CD4-positive, CD25-positive, alpha-beta regulatory T cell (primary cell): ENCODE data around the gene TLL2. TPM values are rescaled to one million over a fixed set of nuclear protein-coding genes. Genes with fewer than 3 reads are reported as not detected.

Experiments
- ATAC-seq, 2 donors: fragments of 150-1000 bp; cut with Tn5 transposase; one replicate each; pipeline ENCODE4 v1.10.0; 2021; ENCODE audit warnings: low read depth in 2 of 2, moderate number of reproducible peaks in 2 of 2, moderate library complexity in 1 of 2
- DNase-seq, 3 donors: peaks; one replicate each; pipeline versions ENCODE4 v3.0.0 to v3.0.0-alpha.2; 2012 to 2022; ENCODE audit warnings: mixed read lengths in 1 of 3
- H3K27ac ChIP-seq: one replicate; pipeline ENCODE4 v1.7.0; 2013; ENCODE audit warnings: mild to moderate bottlenecking, low read length; ENCODE audit not compliant: insufficient read depth, poor library complexity, severe bottlenecking
- H3K27me3 ChIP-seq: one replicate; pipeline ENCODE4 v1.7.0; 2013; ENCODE audit warnings: low read length; ENCODE audit not compliant: control insufficient read depth, insufficient read depth
- H3K36me3 ChIP-seq: one replicate; pipeline ENCODE4 v1.7.0; 2013; ENCODE audit warnings: mild to moderate bottlenecking, low read length, moderate library complexity; ENCODE audit not compliant: control insufficient read depth, insufficient read depth
- H3K4me1 ChIP-seq: 2 replicates; pipeline ENCODE4 v1.7.0; 2013; ENCODE audit warnings: mild to moderate bottlenecking, low read length; ENCODE audit not compliant: insufficient read depth, control insufficient read depth, poor library complexity, severe bottlenecking
- H3K4me3 ChIP-seq: one replicate; pipeline ENCODE4 v1.7.0; 2013; ENCODE audit warnings: low read depth, mild to moderate bottlenecking, low read length, moderate library complexity
- H3K9me3 ChIP-seq, 2 experiments: 1 replicate in 1 of 2; 2 replicates in 1 of 2; pipeline ENCODE4 v1.7.0; 2013; ENCODE audit warnings: low read length in 2 of 2, mild to moderate bottlenecking in 1 of 2, moderate library complexity in 1 of 2; ENCODE audit not compliant: control insufficient read depth in 2 of 2
- H3K27ac Mint-ChIP-seq, 3 donors: one replicate each; pipeline ENCODE4 v1.8.0; 2020 to 2022; ENCODE audit warnings: mild to moderate bottlenecking in 3 of 3, mixed read lengths in 3 of 3, moderate library complexity in 2 of 3
- H3K27me3 Mint-ChIP-seq: one replicate; pipeline ENCODE4 v1.8.0; 2022; ENCODE audit warnings: mild to moderate bottlenecking, mixed read lengths
- H3K36me3 Mint-ChIP-seq: one replicate; pipeline ENCODE4 v1.8.0; 2020; ENCODE audit warnings: mixed read lengths
- H3K4me1 Mint-ChIP-seq, 4 donors: one replicate each; pipeline ENCODE4 v1.8.0; 2020 to 2022; ENCODE audit warnings: mixed read lengths in 4 of 4, mild to moderate bottlenecking in 1 of 4
- H3K4me3 Mint-ChIP-seq, 4 donors: one replicate each; pipeline ENCODE4 v1.8.0; 2020 to 2022; ENCODE audit warnings: mild to moderate bottlenecking in 4 of 4, mixed read lengths in 4 of 4, moderate library complexity in 3 of 4
- H3K9me3 Mint-ChIP-seq, 7 donors: one replicate each; pipeline ENCODE4 v1.8.0; 2020 to 2022; ENCODE audit warnings: mixed read lengths in 7 of 7, mild to moderate bottlenecking in 3 of 7, moderate library complexity in 2 of 7
- polyA plus RNA-seq, 4 donors: library from polyadenylated mRNA; unstranded; fragments of 300-500 nt; fragmentation: Illumina TruSeq; gene quantifications; one replicate each; pipeline ENCODE4 v1.2.3, GENCODE V29; 2021
- total RNA-seq: library from RNA; stranded (reverse); gene quantifications from one replicate; pipeline ENCODE4 v1.2.3, GENCODE V29; 2022

Gene TLL2
- total and polyA plus RNA-seq, 5 donors from 2014 or later: not detected

GRCh38 chr10:96427291-96427690 lies 86.4 kb downstream of the TLL2 start:
- Histone ChIP-seq H3K4me3 (no peak overlapping the region), H3K9me3 (no peaks in the 10 kb centered on the region), H3K4me1 (no peaks in the 10 kb centered on the region), H3K36me3 (no peaks in the 10 kb centered on the region), H3K27me3 (peaks cover 12% of the 10 kb centered on the region), H3K27ac (no peak overlapping the region)
- no peak for ATAC-seq
- Mint-ChIP-seq H3K27ac (no peak overlapping the region), H3K9me3 (peaks cover 0 to 2% (median 0%) of the 10 kb centered on the region in 7 donors), H3K4me1 (no peaks in the 10 kb centered on the region), H3K4me3 (no peak overlapping the region), H3K27me3 (peaks cover 44% of the 10 kb centered on the region), H3K36me3 (no peaks in the 10 kb centered on the region)
- DNase-seq: no peak

DNA sequence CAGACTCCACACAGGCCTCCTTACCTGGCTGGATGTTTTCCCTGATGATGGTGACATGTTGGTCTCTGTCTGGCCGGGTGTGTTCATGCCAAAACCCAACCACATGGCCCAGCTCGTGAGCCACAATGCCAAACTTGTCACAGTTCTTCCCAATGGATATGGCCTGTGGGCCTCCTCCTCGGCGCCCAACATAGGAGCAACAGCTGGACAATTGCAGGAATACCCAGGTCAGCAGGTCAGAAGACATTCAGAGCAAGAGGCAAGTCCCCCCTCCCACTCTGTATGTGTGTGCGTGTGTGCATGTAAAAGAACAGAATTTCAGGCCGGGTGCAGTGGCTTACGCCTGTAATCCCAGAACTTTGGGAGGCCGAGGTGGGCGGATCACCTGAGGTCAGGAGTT lies 91.2 kb downstream of the TLL2 start:
- Histone ChIP-seq H3K4me3 (no peak overlapping the region), H3K4me1 (no peaks in the 10 kb centered on the region), H3K9me3 (no peaks in the 10 kb centered on the region), H3K27ac (no peak overlapping the region), H3K27me3 (peaks cover 13% of the 10 kb centered on the region), H3K36me3 (no peaks in the 10 kb centered on the region)
- Mint-ChIP-seq H3K27me3 (peaks cover 27% of the 10 kb centered on the region), H3K9me3 (peaks cover 0 to 2% (median 0%) of the 10 kb centered on the region in 7 donors), H3K4me1 (no peaks in the 10 kb centered on the region), H3K4me3 (no peak overlapping the region), H3K27ac (no peak overlapping the region), H3K36me3 (no peaks in the 10 kb centered on the region)
- ATAC-seq (no peak), DNase-seq (no peak)

- DNase-seq (no peak), ATAC-seq (no peak)
- H3K27me3 Mint-ChIP-seq: peaks cover 22% of the 10 kb centered on the region
- Histone ChIP-seq H3K27ac (no peak overlapping the region), H3K4me3 (no peak overlapping the region), H3K9me3 (no peaks in the 10 kb centered on the region), H3K36me3 (no peaks in the 10 kb centered on the region), H3K27me3 (peaks cover 10% of the 10 kb centered on the region), H3K4me1 (no peaks in the 10 kb centered on the region)
- H3K27ac Mint-ChIP-seq: no peak overlapping the region
- no peak overlapping the region for H3K4me3 Mint-ChIP-seq
- no peaks in the 10 kb centered on the region for H3K36me3 Mint-ChIP-seq
- H3K9me3 Mint-ChIP-seq: peaks cover 0 to 2% (median 0%) of the 10 kb centered on the region in 7 donors
- no peaks in the 10 kb centered on the region for H3K4me1 Mint-ChIP-seq
Measured at GRCh38 chr10:96421995-96422394, 91.7 kb downstream of the TLL2 start.

- no peak for ATAC-seq
- Histone ChIP-seq H3K9me3 (no peaks in the 10 kb centered on the region), H3K27me3 (peaks cover 6% of the 10 kb centered on the region), H3K27ac (no peak overlapping the region), H3K4me3 (no peak overlapping the region), H3K36me3 (no peaks in the 10 kb centered on the region), H3K4me1 (no peaks in the 10 kb centered on the region)
- Mint-ChIP-seq H3K27ac (no peak overlapping the region), H3K4me3 (no peak overlapping the region), H3K9me3 (peaks cover 0 to 2% (median 0%) of the 10 kb centered on the region in 7 donors), H3K27me3 (peaks cover 6% of the 10 kb centered on the region), H3K36me3 (no peaks in the 10 kb centered on the region), H3K4me1 (no peaks in the 10 kb centered on the region)
- no peak for DNase-seq
Measured at GRCh38 chr10:96420228-96421009, 93.3 kb downstream of the TLL2 start.

DNA sequence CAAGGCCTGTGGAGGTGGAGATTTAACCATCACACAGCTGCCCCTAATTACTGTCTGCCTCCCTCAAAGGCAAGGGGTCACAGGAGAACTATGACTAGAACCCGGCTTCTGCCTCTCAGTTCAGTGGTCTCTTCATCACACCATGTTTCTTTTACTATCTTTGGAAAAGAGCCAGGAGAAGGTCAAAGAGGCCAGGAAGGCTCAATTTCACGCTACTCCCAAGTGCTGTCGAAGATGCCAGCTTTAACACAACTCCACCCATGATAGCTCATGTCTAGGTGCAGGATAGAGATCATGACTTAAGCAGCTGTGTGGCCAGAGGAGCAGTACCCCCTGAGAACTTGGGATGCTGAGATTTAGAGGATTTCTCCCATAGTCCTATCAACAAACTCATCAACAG lies 94.4 kb downstream of the TLL2 start:
- Mint-ChIP-seq H3K4me1 (no peaks in the 10 kb centered on the region), H3K27me3 (no peaks in the 10 kb centered on the region), H3K27ac (no peak overlapping the region), H3K9me3 (peaks cover 0 to 2% (median 0%) of the 10 kb centered on the region in 7 donors), H3K36me3 (no peaks in the 10 kb centered on the region), H3K4me3 (no peak overlapping the region)
- DNase-seq (no peak), ATAC-seq (no peak)
- Histone ChIP-seq H3K4me1 (no peaks in the 10 kb centered on the region), H3K4me3 (no peak overlapping the region), H3K27ac (no peak overlapping the region), H3K9me3 (no peaks in the 10 kb centered on the region), H3K36me3 (no peaks in the 10 kb centered on the region), H3K27me3 (peaks cover 5% of the 10 kb centered on the region)

GRCh38 chr10:96418582-96418981 lies 95.1 kb downstream of the TLL2 start:
- no peak overlapping the region for H3K4me3 ChIP-seq

GRCh38 chr10:96417441-96417840 lies 96.3 kb downstream of the TLL2 start:
- Mint-ChIP-seq H3K4me3 (no peak overlapping the region), H3K36me3 (no peaks in the 10 kb centered on the region), H3K4me1 (no peaks in the 10 kb centered on the region), H3K9me3 (peaks cover 0 to 1% (median 0%) of the 10 kb centered on the region in 7 donors), H3K27ac (no peak overlapping the region), H3K27me3 (peaks cover 6% of the 10 kb centered on the region)
- peaks cover 4% of the 10 kb centered on the region for H3K27me3 ChIP-seq
- H3K27ac ChIP-seq: no peak overlapping the region
- H3K4me1 ChIP-seq: no peaks in the 10 kb centered on the region
- H3K36me3 ChIP-seq: no peaks in the 10 kb centered on the region
- no peak overlapping the region for H3K4me3 ChIP-seq
- ATAC-seq (no peak), DNase-seq (no peak)
- no peaks in the 10 kb centered on the region for H3K9me3 ChIP-seq

More at GRCh38 chr10:96418582-96418981, 95.1 kb downstream of the TLL2 start:
- no peaks in the 10 kb centered on the region for H3K36me3 ChIP-seq
- DNase-seq (no peak), ATAC-seq (no peak)
- H3K27me3 ChIP-seq: peaks cover 4% of the 10 kb centered on the region
- Mint-ChIP-seq H3K36me3 (no peaks in the 10 kb centered on the region), H3K9me3 (peaks cover 0 to 1% (median 0%) of the 10 kb centered on the region in 7 donors), H3K27ac (no peak overlapping the region), H3K4me1 (no peaks in the 10 kb centered on the region), H3K4me3 (no peak overlapping the region), H3K27me3 (no peaks in the 10 kb centered on the region)
- H3K27ac ChIP-seq: no peak overlapping the region
- H3K9me3 ChIP-seq: no peaks in the 10 kb centered on the region
- no peaks in the 10 kb centered on the region for H3K4me1 ChIP-seq

GRCh38 chr10:96416643-96417042 lies 97.1 kb downstream of the TLL2 start:
- no peaks in the 10 kb centered on the region for H3K36me3 Mint-ChIP-seq
- Histone ChIP-seq H3K27me3 (peaks cover 4% of the 10 kb centered on the region), H3K4me1 (no peaks in the 10 kb centered on the region), H3K4me3 (no peak overlapping the region), H3K36me3 (no peaks in the 10 kb centered on the region), H3K9me3 (no peaks in the 10 kb centered on the region), H3K27ac (no peak overlapping the region)
- H3K4me1 Mint-ChIP-seq: no peaks in the 10 kb centered on the region
- DNase-seq (no peak), ATAC-seq (no peak)
- no peak overlapping the region for H3K27ac Mint-ChIP-seq
- peaks cover 0 to 1% (median 0%) of the 10 kb centered on the region in 7 donors for H3K9me3 Mint-ChIP-seq
- H3K27me3 Mint-ChIP-seq: peaks cover 8% of the 10 kb centered on the region
- no peak overlapping the region for H3K4me3 Mint-ChIP-seq
